Ishikawa (cell line): ENCODE results near the gene CSTF2T.

ENCODE experiments used
- NFIC ChIP-seq: IDR thresholded peaks from 2 replicates; pipeline ENCODE4 v1.6.1; 2012
- YY1 ChIP-seq: IDR thresholded peaks from 2 replicates; pipeline ENCODE4 v1.6.1; 2012; ENCODE audit warnings: low read depth

GRCh38 chr10:51698473-51699063 lies 827 bp downstream of the CSTF2T start:
- TF ChIP-seq NFIC: no peak
- TF ChIP-seq YY1: no peak
